AG04450 (cell line): Measurements from ENCODE around the gene STYX. TPM values are rescaled to one million over a fixed set of nuclear protein-coding genes. Genes with fewer than 3 reads are reported as not detected.
"Not testable (repeated sequence)": the region's sequence is repeated elsewhere in the genome, so short reads cannot be mapped to it uniquely, and the experiment has no call there.

Experiments
- CTCF ChIA-PET: fragments of 300-600, 350-600 bp; formaldehyde crosslinking; extraction: SDS; loops from one replicate; lab custom pipeline; 2022; ENCODE audit warnings: antibody characterized with exemption, inconsistent platforms; lab: Charles Lee
- POLR2A ChIA-PET: fragments of 350-600 bp; formaldehyde crosslinking; extraction: SDS; loops from one replicate; lab custom pipeline; 2021; ENCODE audit warnings: antibody characterized with exemption, inconsistent platforms; lab: Yijun Ruan, JAX
- DNase-seq: peaks from one replicate; pipeline ENCODE4 v3.0.0-alpha.2; 2011; ENCODE audit warnings: low read depth, low spot score
- H3K27ac ChIP-seq: one replicate; pipeline ENCODE4 v1.5.1; 2012; ENCODE audit warnings: low read depth, low read length, control low read depth
- H3K27me3 ChIP-seq: one replicate; pipeline ENCODE4 v1.6.0; 2012; ENCODE audit warnings: low read length; ENCODE audit not compliant: control insufficient read depth, insufficient read depth
- H3K4me3 ChIP-seq: 2 replicates; pipeline ENCODE4 v1.5.1; 2011; ENCODE audit warnings: mild to moderate bottlenecking, low read depth, low read length, control low read depth
- H3K9me3 ChIP-seq: 2 replicates; pipeline ENCODE4 v1.5.1; 2012; ENCODE audit warnings: low read length; ENCODE audit not compliant: control insufficient read depth, insufficient read depth
- polyA plus RNA-seq: library from polyadenylated mRNA; depleted of rRNA; stranded (reverse); fragments of >200 nt; gene quantifications from 2 replicates; pipeline ENCODE4 v1.2.3, GENCODE V29; 2011
- TF ChIP-seq, protein P1 (sequence below): IDR thresholded peaks from 2 replicates; pipeline ENCODE4 v1.5.1; 2011; ENCODE audit warnings: low read depth, low read length, control low read depth, inconsistent platforms

Gene STYX
- polyA plus RNA-seq, 1 experiment: 13.1 TPM

DNA sequence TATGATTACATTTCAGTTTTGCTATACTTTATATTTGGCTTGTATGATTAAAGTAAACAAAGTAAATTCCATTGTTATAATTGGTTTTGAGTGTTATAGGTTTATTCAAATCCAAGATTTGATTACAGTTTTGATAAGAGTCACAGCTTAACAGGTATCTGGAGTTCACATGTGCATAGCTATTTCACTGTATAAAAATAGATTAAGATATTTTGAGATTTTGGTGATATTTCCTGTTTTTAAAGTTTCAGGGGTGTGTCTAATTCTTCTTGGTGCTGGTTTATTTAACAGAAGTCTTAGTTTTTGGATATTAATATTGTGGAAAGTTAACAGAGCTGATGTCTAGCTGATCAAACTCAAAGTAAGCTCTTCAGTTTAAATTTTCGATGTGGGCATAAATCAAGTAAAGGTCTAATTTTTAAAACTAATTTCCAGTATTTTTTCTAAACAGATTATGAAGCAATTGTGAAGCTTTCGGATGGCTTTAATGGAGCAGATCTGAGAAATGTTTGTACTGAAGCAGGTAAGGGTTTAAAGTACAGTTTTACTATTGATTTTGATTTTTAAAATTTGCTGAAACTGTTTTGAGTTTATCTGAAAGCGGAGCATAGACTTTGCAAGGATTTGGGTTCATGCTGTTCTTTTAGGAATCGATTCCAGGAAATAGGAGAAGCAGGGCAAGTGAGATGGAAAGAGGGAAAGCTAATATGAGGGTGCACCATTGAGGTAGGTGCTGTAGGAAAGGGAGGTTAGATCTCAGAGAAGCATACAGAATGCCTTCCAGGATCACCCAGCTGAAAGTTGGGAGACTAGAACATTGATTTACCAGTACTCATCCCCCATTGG is 6.2 kb upstream of the STYX start:
- TF ChIP-seq, protein P1, sequence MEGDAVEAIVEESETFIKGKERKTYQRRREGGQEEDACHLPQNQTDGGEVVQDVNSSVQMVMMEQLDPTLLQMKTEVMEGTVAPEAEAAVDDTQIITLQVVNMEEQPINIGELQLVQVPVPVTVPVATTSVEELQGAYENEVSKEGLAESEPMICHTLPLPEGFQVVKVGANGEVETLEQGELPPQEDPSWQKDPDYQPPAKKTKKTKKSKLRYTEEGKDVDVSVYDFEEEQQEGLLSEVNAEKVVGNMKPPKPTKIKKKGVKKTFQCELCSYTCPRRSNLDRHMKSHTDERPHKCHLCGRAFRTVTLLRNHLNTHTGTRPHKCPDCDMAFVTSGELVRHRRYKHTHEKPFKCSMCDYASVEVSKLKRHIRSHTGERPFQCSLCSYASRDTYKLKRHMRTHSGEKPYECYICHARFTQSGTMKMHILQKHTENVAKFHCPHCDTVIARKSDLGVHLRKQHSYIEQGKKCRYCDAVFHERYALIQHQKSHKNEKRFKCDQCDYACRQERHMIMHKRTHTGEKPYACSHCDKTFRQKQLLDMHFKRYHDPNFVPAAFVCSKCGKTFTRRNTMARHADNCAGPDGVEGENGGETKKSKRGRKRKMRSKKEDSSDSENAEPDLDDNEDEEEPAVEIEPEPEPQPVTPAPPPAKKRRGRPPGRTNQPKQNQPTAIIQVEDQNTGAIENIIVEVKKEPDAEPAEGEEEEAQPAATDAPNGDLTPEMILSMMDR: no peak
- Histone ChIP-seq H3K4me3 (no peak overlapping the region), H3K9me3 (no peaks in the 10 kb centered on the region), H3K27me3 (no peaks in the 10 kb centered on the region), H3K27ac (no peak overlapping the region)
- CTCF ChIA-PET: interaction anchor here (0.9 to 1.9 kb wide), 3 partner anchors 12 to 572 kb away, joined by 3 to 6 read pairs (median 4); no protein-coding TSS in a partner anchor
- no peak for DNase-seq
- POLR2A ChIA-PET: no interaction called here

GRCh38 chr14:52724360-52724644 is 5.7 kb upstream of the STYX start:
- no peak overlapping the region for H3K27ac ChIP-seq
- ChIA-PET CTCF (no interaction called here), POLR2A (no interaction called here)
- no peak for DNase-seq
- H3K9me3 ChIP-seq: no peaks in the 10 kb centered on the region
- no peaks in the 10 kb centered on the region for H3K27me3 ChIP-seq
- no peak overlapping the region for H3K4me3 ChIP-seq
- TF ChIP-seq, protein P1: no peak

DNA sequence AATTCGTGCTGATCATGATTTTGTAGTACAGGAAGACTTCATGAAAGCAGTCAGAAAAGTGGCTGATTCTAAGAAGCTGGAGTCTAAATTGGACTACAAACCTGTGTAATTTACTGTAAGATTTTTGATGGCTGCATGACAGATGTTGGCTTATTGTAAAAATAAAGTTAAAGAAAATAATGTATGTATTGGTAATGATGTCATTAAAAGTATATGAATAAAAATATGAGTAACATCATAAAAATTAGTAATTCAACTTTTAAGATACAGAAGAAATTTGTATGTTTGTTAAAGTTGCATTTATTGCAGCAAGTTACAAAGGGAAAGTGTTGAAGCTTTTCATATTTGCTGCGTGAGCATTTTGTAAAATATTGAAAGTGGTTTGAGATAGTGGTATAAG is 2.5 kb upstream of the STYX start:
- POLR2A ChIA-PET: interaction anchor here (0.7 kb wide), 1 partner anchor 11 kb away, joined by 4 read pairs; no protein-coding TSS in a partner anchor
- not testable (repeated sequence) for H3K9me3 ChIP-seq, H3K4me3 ChIP-seq, H3K27ac ChIP-seq, H3K27me3 ChIP-seq, DNase-seq
- CTCF ChIA-PET: interaction anchor here (0.6 to 1.0 kb wide), 2 partner anchors 10 to 96 kb away, joined by 3 read pairs; no protein-coding TSS in a partner anchor

GRCh38 chr14:52729035-52729434 is 931 bp upstream of the STYX start:
- not testable (repeated sequence) for H3K4me3 ChIP-seq, H3K9me3 ChIP-seq, H3K27ac ChIP-seq, DNase-seq, H3K27me3 ChIP-seq
- ChIA-PET CTCF (interaction anchor here (0.6 kb wide), 1 partner anchor 125 kb away, joined by 4 read pairs; no protein-coding TSS in a partner anchor), POLR2A (interaction anchor here (1.0 to 1.3 kb wide), 2 partner anchors 22 to 33 kb away, joined by 3 read pairs; partner anchors contain the start of gene ERO1A)

GRCh38 chr14:52729585-52729924 is 411 bp upstream of the STYX start:
- ChIA-PET POLR2A (interaction anchor here (0.9 to 1.3 kb wide), 3 partner anchors 22 to 177 kb away, joined by 3 read pairs; partner anchors contain the start of gene ERO1A), CTCF (interaction anchor here (0.6 kb wide), 2 partner anchors 125 to 177 kb away, joined by 3 to 4 read pairs; partner anchors contain the start of gene TXNDC16)
- Histone ChIP-seq H3K9me3 (peaks cover 5% of the 10 kb centered on the region; the same call in 1 of the 2 replicates), H3K27ac (no peak overlapping the region), H3K27me3 (no peaks in the 10 kb centered on the region), H3K4me3 (peak overlapping the region; percentile 40)
- TF ChIP-seq, protein P1: no peak
- no peak for DNase-seq

DNA sequence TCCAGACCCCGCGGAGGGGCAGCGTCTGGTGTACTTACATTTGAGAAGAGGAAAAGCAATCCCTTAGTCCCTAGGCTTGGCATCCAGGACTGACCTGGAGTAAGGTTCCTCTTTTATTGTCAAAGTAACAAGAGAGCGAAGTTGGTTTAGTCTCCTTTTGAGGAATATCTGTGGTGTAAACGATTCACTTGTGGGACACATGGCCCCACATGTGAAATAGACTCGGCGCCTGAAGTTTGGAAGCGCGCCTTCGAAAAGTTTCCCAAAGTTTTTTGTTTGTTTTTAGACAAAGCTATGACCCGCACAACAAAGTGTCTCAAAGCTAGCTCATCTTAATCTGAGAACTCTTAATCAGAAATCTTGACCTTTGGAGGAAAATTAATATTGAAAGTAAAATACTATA is 744 bp downstream of the STYX start:
- H3K4me3 ChIP-seq: peak overlapping the region; percentile 95
- peak overlapping the region; percentile 57 for H3K27ac ChIP-seq
- no peak for DNase-seq
- H3K9me3 ChIP-seq: peaks cover 5% of the 10 kb centered on the region; the same call in 1 of the 2 replicates
- TF ChIP-seq, protein P1: no peak
- H3K27me3 ChIP-seq: no peaks in the 10 kb centered on the region
- ChIA-PET CTCF (interaction anchor here (0.6 kb wide), 1 partner anchor 22 kb away, joined by 3 read pairs; no protein-coding TSS in a partner anchor), POLR2A (interaction anchor here (0.7 kb wide), 1 partner anchor 38 kb away, joined by 8 read pairs; no protein-coding TSS in a partner anchor)
